HG03439 (cell line): ENCODE measurements around the gene HPN.
"Not testable (repeated sequence)": the region's sequence is repeated elsewhere in the genome, so short reads cannot be mapped to it uniquely, and the experiment has no call there.

Experiments used
- ATAC-seq: cut with Tn5 transposase; IDR thresholded peaks from one replicate; pipeline ENCODE4 v1.9.1; 2021; ENCODE audit warnings: mild to moderate bottlenecking, moderate library complexity; ENCODE audit not compliant: unreplicated experiment

Gene HPN

DNA sequence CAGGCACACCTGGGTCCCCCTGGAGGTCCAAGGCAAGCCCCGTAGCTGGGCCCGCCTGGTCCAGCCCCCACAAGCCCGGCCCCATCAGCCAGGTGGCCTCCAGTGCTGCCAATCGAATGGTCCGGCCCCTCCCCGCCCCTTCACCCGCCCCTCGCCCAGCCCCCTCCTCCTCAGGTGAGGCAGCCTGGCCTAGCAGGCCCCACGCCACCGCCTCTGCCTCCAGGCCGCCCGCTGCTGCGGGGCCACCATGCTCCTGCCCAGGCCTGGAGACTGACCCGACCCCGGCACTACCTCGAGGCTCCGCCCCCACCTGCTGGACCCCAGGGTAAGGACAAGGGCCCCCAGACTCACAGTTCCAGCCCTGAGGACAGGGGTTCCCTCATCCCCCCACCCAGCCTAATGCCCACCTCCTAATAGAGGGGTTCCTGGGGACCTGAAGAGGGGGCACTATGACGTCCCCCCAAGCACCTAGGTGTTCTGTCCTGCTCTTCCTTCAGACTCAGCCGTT lies at the start of gene HPN:
TSS of gene HPN (plus strand) at position 174 of the 508 bp plus-strand sequence. CDS start 786 bp downstream, outside the sequence.
- no peak for ATAC-seq

DNA sequence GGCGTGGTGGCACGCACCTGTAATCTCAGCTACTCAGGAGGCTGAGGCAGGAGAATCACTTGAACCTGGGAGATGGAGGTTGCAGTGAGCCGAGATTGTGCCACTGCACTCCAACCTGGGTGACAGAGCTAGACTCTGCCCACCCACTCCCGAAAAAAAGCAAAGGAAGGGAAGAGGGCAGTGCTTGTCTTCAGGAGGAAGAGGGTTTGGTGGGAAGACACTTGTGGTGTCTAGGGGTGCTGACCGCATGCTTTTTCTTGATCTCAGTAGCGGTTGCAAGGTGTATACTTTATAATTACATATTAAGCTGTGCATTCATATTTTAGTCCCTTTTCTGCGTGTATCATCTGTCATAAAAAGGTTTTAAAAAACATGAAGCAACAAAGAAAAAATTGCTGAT lies 48.9 kb upstream of the HPN start:
- not testable (repeated sequence) for ATAC-seq

DNA sequence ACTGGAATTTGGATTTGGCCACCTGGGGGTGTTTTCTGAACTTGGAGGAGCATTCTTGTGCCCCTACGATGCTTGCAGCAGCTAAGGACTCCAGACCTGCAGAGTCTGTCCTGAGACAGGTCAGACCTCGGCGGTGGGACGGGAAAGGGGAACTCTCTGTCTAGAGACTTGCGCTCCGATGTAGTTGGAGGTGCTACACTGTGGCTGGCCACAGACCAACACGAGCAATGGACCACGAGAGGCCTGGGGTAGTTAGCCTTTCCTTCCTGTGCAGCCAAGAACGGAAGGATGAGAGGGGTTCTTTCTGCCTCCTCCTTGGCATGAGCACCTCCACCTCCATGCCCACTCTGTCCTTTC lies 47.3 kb upstream of the HPN start:
- no peak for ATAC-seq

DNA sequence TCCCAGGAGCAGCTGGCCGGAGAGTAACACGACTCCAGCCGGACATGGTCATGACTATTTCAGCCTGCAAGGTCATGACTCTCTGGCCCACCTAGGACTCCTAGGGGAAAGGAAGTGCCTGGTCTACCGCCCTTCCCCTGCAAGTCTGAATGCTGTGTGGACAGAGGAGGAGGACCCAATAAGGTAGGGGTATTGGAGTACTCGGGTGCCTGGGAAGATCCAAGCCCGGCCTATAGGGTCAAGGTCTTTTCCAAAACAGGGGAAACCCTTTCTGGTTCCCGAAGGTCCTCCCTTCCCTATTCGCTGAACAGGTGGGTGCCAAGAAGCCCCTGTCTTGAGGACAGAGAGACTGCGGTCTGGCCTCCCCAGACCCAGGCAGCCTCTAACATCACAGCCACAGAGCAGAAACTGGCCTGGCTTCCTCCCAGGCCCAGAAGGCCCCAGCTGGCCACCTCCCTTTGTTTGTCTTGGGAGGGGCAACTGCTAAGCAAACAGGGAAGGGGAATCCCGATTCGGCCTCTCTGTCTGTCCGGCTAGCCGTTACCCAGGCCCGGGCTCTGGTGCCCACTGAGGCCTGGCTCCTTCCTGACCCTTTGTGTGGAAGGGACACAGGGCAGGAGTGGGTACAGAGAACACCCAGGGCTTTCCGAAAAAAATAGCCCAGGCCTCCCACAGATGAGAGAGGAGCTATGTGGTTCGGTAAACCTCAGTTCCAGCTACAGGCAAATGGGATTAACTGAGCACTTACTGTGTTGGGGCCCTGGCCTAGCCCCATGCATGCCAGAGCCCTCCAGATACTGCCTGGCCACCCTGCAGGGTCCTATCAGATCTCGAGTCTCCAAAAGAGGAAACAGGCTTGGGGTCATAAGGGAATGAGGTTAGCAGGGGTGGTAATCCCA lies 46.6 kb upstream of the HPN start:
- ATAC-seq, result no peak

DNA sequence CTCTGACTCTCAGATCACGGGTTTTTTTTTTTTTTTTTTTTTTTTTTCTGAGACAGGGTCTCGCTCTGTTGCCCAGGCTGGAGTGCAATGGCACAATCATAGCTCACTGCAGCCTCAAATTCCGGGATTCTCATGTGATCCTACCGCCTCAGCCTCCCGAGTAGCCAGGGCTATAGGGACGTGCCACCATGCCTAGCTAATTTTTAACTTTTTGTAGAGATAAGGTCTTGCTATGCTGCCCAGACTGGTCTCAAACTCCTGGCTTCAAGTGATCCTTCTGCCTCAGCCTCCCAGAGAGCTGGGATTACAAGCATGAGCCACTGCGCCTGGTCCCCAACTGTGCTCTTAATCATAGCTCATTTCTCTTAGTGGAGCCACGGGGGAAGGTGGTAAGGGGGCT lies 46.0 kb upstream of the HPN start:
- no peak for ATAC-seq

DNA sequence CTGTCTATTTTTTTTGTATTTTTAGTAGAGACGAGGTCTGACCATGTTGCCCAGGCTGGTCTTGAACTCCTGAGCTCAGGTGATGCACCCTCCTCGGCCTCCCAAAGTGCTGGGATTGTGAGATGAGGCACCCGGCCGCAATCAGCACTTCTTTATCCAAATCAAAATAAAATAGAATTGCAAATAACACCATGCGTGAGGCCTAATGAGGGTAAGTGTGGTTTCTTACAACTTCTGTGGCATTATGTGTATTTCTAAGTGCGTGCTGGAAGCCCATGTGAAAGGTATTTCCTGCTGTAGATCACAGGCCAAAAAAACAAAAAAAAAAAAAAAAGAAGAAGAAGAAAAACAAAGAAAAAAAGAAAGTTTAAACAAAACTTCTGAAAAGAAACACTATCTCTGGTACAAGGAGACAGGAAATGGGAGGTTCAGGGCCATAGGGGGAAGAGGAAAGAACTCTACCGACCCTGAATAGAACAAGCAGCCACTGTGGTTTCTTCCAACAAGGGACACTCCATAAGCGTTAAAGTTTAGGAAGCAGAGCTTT lies 44.4 kb upstream of the HPN start:
- ATAC-seq, result no peak

DNA sequence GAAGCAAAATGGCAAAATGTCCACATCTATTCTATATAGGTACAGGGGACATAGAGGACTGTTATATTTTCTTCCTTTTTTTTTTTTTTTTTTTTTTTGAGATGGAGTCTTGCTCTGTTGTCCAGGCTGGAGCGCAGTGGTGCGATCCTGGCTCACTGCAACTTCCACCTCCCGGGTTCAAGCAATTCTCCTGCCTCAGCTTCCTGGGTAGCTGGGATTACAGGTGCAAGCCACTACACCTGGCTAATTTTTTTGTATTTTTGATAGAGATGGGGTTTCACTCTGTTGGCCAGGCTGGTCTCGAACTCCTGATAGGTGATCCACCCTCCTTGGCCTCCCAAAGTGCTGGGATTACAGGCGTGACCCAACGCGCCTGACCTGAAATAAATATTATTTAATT lies 43.3 kb upstream of the HPN start:
- not testable (repeated sequence) for ATAC-seq

DNA sequence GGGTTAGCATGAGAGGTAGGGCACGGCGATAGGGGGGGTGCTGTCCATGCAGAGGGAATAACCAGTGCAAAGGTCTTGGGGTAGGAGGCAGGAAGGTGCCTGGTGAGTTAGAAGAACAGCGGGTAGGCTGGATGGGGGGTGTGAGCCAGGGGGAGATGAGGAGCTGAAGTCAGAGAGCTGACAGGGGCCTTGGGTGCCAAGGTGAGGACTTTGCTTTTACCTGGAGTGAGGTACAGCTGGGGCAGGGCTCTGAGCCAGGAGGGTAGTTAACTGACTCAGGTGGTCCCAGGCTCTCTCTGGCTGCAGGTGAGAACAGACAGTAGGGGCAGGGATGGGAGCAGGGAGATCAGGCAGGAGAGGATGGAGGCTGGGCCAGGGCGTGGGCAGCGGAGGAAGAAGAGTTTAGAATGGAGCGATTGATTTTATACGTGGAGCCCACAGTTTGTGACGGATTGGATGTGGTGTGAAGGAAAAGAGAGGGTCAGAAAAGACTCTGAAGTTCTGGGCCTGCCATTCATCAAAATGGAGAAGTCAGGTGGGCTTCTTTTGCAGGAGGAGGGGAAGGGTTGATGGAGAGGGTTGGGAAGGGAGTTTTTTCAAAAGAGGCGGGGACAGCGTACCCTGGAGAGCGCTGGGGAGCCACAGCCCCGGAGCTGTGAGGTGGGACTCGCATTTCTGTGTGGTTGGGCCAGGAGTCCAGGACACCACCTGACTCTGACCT lies 42.6 kb upstream of the HPN start:
- ATAC-seq, result no peak

DNA sequence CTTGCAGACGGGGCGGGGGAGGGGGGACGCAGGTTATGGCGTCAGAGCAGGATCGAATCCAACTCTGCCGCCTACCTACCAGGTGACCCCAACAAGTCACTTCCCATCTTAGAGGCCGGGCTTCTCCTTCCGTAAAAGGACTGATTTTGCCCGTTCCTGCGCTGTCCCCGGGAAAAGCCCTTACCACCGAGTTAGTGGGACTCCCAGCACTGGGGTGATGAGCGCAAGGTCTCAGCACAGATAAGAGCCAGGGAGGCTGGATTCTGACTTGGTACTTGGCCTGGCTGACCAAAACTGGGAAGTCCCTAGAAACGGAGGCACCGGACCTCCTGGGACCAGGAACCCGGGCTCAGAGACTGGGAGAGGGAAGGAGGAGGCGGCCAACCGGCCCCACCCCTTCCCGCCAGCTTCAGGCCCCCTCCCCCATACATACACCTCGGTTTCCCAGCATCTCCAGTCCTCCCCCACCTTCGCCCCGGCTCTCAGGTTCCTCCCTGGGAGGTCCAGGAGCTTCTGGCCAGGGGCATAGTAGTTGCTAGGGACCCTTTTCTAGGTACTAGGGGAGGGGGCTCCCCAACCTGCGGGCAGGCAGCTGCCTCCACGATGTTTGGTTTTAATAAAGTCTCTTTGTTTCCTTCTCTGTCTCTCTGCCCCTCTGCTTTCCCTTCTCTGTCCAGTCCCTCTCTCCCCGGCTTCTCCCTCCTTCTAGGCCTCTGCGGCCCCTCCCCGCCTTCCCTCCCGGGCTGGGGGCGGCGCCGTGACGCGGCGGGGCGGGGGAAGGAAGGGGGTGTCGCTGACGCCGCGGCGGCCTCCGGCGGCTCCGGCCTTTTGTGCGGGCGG lies 41.8 kb upstream of the HPN start, which contains the start of gene GRAMD1A:
TSS of gene GRAMD1A (plus strand) at position 826 of the 840 bp plus-strand sequence. CDS start 156 bp downstream, outside the sequence.
- ATAC-seq, result no peak

DNA sequence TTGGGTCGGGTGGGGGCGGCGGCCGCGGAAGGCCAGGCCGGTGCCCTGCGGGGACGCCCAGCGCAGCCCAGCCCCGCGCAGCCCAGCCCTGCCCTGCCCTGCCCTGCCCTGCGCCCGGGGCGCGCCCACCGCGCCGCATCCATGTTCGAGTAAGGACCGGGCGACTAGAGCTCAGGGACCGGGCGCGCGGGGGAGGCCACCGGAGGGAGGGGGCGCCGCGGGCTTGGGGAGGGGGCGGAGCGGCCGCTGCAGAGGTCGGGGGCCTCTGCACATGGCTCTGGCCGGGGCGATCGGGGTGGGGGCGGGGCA lies 41.2 kb upstream of the HPN start:
- ATAC-seq, result no peak

DNA sequence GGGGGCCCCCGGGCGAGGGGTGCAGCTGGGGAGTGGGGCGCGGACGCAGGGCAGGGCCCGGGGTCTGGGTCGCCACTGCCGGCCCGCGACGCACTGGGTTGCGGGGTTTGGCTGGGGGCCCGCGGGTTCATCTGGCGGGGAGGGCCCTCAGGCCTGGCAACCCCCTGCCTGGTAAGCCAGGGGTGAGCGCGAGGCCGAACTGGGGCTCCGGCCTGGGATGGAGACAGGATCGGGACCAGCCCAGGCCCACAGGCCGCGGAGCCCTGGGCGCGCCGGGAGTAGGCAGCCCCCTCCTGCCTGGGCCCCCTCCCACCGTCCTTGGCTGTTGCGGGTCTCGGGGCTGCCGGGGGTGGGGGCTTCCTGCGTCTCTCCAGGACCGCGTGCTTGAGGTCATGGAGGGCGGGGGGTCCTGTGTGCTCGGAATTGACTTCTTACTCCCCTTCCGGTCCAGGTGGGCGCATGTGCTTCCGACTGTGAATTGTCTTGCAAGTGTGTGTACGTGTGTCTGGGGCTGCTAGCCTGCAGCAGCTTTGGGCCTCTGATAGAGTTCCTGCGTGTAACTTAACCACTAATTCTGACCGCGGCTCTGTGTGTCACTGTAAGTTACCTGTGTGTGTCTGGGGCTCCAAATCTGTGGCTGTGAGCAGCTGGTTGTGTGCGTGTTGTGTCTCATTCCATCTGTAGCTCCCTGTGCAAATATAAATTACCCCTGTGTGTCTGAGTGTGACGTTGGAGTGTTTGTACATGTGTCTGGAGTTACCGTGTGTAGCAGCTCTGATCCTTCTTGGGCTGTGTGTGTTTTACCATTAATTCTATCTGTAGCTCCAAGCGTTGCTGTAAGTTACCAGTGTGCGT lies 40.6 kb upstream of the HPN start:
- ATAC-seq, result no peak

DNA sequence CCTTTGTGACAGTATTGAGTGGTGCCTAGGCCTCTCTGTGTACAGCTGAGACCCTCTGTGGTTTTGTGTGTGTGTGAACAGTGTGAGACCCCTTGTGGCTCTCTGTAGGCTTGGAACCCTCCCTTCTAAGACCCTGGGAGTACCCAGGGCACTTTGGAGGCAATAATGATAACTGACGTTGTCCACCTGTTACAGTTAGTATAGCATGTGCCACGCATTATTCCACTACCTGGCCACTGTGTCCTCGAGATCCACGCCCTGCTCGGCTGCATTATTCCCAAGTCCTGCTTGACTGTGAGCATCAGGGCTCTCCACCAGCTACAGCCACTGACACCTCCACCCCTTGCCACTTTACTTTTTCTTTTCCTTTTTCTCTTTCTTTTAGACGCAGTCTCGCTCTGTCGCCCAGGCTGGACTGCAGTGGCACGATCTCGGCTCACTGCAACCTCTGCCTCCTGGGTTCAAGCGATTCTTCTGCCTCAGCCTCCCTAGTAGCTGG lies 39.4 kb upstream of the HPN start:
- ATAC-seq, result no peak

DNA sequence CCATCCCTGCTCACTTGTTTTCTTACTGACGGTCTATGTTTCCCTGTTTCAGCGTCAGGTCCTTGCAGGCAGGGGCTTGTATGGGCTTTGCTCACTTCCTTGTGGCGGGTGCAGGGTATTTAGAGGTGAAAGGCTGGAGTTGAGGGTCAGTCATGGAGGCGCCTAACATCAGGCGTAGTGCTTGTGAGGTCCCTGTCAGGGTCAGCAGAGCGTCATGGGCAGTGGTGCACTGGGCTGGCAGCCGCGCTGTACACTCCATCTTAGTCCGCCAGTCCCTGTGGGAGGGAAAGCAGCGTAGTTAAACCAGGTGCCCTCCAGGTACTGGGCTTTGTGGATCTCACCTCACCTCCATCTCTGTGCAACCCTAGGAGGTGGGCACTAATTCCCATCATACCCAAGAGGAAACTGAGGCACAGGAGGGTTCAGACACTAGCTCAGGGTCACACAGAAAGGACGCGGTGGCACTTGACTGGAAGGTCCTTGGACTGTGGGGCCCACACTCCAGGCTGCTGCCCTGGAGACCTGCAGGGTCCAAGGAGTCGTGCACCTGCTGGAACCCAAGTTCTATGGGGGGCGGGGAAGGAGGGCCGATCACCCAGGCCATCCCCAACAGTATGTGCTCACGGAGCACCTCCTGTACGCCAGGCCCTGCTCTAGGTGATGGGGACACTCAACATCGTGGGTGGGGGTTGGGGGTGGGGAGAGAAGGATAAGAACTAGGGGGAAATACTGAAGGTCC lies 36.8 kb upstream of the HPN start:
- ATAC-seq, result no peak

DNA sequence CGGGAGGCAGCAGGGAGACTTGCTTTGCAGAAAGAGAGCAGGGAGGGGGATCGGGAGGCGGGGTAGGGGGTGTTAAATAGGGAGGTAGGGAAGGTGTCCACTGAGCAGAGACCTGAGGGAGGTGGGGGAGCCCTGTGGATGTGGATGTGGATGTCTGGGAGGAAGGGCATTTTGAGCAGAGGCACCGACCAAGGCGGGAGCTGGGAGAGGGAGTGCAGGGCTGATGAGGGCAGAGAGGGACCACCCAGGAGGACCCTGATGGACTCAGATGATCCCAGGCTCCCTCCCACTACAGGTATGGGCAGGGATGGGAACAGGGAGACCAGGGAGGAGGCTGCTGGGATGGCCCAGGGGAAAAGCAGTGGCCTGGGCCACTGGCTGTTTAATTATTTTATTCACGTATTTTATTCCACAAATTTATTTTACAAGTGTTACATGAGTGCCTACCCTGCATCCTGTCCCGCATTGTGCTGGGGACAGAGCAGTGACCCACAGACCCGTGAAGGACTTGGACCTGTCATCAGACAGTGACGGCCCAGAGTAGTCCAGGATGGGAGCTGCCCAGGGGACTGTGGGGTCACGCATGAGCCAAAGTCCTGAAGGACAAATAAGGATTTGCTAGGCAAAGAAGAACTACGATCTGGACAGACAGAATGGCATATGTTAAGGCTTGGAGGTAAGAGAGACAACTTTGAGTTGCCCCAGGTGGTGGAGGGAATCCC lies 36.1 kb upstream of the HPN start:
- no peak for ATAC-seq

DNA sequence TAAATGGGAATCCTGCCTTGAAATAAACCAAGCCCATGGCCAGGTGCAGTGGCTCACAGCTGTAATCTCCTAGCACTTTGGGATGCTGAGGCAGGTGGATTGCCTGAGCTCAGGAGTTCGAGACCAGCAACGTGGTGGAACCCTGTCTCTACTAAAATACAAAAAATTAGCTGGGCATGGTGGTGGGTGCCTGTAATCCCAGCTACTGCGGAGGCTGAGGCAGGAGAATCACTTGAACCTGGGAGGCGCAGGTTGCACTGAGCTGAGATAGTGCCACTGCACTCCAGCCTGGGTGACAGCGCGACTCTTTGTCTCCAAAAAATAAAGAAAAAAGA lies 35.5 kb upstream of the HPN start:
- ATAC-seq, result not testable (repeated sequence)

DNA sequence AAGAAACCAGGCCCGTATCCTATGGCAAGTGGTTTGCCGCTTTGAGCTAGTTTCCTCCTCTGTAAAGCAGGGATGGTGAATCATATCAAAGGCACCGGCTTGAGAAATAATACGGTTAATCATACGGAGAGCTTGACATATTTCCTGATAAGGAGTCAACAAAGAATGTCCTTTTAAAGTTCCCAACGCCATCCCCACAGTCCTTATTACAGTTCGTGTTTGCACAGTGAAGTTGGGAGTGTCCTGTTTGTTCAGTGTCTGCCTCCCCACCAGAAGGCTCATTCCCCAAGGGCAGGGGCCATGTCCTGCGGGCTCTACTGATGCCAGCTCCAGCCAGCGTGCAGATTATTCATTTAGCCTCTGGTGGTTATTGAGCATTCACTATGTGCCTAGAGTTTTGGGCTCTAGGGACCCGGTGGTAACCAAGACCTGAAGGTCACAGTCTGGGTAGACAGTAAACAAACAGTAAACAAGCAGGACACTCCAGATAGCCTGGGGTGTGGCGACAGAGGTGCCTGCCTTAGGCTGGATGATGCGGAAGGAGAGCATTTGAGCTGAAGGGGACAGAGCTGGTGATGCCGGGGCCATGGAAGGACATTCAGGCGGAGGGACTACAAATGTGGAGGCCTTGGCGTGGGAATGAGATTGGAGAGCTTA lies 35.1 kb upstream of the HPN start:
- ATAC-seq, result no peak

DNA sequence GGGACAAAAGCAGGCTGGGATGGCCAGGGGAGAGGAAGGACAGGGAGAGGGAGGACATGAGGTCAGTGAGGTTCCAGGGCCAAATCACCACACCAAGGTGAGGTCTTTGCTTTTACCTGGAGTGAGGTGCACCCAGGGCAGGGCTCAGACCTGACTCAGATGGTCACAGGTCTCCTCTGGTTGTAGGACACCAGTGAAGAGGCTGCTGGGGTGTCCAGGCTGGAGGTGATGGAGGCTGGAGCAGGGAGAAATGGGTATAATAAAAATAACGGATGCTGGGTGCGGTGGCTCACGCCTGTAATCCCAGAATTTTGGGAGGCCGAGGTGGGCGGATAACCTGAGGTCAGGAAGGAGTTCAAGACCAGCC lies 34.5 kb upstream of the HPN start:
- ATAC-seq, result no peak

DNA sequence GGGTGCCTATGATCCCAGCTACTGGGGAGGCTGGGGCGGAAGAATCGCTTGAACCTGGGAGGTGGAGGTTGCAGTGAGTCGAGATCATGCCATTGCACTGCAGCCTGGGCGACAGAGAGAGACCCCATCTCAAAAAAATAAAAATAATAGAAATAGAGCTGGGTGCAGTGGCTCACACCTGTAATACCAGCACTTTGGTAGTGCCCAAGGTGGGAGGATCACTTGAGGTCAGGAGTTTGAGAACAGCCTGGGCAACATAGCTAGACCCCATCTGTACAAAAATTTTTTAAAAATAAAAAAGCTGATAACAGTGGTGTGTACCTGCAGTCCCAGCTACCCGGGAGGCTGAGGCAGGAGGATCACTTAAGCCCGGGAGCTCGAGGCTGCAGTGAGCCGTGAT lies 34.1 kb upstream of the HPN start:
- not testable (repeated sequence) for ATAC-seq
